GM10266 (cell line): ENCODE measurements around the gene PCDHGB6.
"Not testable (repeated sequence)": the region's sequence is repeated elsewhere in the genome, so short reads cannot be mapped to it uniquely, and the experiment has no call there.

Source experiments
- DNase-seq: peaks from one replicate; pipeline ENCODE4 v3.0.0; 2012; ENCODE audit errors: extremely low spot score
- TF ChIP-seq, protein P1 (sequence below): IDR thresholded peaks from 2 replicates; pipeline ENCODE4 v1.5.1; 2012; ENCODE audit warnings: mild to moderate bottlenecking, low read depth; ENCODE audit not compliant: control insufficient read depth, insufficient read depth; ENCODE audit errors: missing control alignments

Gene PCDHGB6

DNA sequence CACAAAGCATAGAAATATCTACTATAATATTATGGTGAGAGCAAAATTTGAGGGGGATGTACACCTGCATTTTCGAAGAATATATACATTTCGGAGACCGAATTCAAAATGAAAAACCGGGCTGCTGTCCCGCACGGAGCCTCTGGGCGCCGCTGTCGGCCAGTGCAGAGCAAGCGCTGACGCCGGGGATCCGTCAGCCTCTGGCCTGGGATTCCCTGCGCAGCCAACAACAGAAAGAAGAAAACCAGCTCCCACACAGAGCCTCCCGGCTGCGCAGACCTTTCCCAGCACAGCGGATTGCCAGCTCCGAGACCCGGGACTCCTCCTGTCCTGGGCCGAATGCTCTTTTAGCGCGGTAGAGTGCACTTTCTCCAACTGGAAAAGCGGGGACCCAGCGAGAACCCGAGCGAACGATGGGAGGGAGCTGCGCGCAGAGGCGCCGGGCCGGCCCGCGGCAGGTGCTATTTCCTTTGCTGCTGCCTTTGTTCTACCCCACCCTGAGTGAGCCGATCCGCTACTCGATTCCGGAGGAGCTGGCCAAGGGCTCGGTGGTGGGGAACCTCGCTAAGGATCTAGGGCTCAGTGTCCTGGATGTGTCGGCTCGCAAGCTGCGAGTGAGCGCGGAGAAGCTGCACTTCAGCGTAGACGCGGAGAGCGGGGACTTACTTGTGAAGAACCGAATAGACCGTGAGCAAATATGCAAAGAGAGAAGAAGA, at the start of gene PCDHGB6:
Gene PCDHGB6 (plus strand): TSS at position 232 of the 716 bp plus-strand sequence. CDS start 182 bp downstream, at position 414.
- DNase-seq, result not testable (repeated sequence)
- TF ChIP-seq, protein P1, sequence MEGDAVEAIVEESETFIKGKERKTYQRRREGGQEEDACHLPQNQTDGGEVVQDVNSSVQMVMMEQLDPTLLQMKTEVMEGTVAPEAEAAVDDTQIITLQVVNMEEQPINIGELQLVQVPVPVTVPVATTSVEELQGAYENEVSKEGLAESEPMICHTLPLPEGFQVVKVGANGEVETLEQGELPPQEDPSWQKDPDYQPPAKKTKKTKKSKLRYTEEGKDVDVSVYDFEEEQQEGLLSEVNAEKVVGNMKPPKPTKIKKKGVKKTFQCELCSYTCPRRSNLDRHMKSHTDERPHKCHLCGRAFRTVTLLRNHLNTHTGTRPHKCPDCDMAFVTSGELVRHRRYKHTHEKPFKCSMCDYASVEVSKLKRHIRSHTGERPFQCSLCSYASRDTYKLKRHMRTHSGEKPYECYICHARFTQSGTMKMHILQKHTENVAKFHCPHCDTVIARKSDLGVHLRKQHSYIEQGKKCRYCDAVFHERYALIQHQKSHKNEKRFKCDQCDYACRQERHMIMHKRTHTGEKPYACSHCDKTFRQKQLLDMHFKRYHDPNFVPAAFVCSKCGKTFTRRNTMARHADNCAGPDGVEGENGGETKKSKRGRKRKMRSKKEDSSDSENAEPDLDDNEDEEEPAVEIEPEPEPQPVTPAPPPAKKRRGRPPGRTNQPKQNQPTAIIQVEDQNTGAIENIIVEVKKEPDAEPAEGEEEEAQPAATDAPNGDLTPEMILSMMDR, result peak; percentile 27

DNA sequence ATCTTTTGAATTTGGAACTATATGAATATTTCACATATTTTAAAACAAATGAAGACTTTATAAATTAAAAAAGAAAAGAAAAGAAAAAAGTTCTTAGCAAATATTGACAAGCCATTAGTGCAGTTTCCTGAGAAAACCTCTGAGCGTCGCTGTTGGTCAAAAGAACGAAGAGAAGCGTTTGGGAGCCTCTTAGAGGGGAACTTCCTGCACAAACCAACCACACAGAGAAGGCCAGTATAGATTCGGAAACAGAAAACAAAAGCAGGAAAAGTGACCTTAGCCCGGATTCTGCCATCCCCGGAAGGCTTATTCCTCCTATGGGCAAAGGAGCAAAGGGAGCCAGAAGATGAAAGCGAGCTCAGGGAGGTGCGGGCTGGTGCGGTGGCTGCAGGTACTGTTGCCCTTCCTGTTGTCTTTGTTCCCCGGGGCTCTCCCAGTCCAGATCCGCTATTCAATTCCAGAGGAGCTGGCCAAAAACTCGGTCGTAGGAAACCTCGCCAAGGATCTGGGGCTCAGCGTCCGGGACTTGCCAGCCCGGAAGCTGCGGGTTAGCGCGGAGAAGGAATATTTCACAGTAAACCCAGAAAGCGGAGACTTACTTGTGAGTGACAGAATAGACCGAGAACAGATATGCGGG, 47.9 kb upstream of the PCDHGB6 start, which contains the start of gene PCDHGB2:
Gene PCDHGB2 (plus strand): TSS at position 205 of the 637 bp plus-strand sequence. CDS start 142 bp downstream, at position 347.
- DNase-seq, result peak; percentile 69
- TF ChIP-seq, protein P1, result peak; percentile 31

DNA sequence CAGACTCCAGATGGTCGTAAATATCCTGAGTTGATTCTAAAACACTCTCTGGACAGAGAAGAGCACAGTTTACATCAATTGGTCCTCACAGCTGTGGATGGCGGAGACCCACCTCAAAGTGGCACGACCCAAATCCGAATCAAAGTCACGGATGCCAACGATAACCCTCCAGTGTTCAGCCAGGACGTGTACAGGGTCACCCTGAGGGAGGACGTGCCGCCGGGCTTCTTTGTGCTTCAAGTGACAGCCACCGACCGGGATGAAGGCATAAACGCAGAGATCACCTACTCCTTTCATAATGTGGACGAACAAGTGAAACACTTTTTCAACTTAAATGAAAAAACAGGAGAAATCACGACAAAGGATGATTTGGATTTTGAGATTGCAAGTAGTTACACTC, 47.1 kb upstream of the PCDHGB6 start:
- TF ChIP-seq, protein P1, result no peak
- DNase-seq, result no peak

DNA sequence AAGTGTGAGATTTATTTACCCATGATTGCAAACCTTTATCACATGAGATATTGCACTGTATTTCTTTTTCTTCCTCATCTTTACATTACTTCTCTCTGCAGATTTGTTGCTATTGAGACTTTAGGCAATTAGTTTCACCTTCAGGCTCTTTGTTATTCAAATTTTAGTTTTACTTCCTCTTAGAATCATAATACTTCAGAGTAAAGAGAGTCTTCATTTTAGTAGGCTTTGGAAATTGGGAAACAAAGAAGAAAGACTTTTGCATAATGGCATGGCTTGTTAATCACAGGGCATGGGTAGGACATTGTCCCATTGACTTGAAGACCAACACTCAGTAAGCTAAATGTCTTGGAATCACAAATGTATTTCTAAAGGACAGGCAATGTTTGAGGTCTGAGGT, 45.1 kb upstream of the PCDHGB6 start:
- TF ChIP-seq, protein P1, result no peak

DNA sequence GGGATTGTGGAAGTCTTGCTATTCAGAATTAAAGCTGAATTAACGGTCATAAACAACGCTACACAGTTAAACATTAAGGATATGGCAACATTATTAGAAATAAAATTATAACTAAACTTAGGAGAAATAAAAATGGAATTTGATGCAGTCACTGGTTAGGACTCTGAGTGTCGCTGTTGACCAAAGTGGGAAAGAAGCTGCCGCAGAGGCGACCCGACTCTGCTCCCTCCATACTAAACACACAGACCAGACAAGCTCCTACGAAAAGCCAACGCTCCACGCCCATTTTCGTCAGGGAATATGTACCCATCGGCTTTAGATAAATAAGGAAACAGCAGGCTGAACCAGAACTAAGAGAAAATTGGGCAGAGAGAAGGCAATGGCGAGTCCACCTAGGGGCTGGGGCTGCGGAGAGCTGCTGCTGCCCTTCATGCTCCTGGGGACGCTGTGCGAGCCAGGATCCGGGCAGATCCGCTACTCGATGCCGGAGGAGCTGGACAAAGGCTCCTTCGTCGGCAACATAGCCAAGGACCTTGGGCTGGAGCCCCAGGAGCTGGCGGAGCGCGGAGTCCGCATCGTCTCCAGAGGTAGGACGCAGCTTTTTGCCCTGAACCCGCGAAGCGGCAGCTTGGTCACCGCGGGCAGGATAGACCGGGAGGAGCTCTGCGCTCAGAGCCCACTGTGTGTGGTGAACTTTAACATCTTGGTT, 43.7 kb upstream of the PCDHGB6 start, which contains the start of gene PCDHGA5:
Gene PCDHGA5 (plus strand): TSS at position 211 of the 709 bp plus-strand sequence. CDS start 169 bp downstream, at position 380.
- DNase-seq, result no peak
- TF ChIP-seq, protein P1, result no peak

More for the DNA sequence above, 45.1 kb upstream of the PCDHGB6 start:
- DNase-seq, result no peak

DNA sequence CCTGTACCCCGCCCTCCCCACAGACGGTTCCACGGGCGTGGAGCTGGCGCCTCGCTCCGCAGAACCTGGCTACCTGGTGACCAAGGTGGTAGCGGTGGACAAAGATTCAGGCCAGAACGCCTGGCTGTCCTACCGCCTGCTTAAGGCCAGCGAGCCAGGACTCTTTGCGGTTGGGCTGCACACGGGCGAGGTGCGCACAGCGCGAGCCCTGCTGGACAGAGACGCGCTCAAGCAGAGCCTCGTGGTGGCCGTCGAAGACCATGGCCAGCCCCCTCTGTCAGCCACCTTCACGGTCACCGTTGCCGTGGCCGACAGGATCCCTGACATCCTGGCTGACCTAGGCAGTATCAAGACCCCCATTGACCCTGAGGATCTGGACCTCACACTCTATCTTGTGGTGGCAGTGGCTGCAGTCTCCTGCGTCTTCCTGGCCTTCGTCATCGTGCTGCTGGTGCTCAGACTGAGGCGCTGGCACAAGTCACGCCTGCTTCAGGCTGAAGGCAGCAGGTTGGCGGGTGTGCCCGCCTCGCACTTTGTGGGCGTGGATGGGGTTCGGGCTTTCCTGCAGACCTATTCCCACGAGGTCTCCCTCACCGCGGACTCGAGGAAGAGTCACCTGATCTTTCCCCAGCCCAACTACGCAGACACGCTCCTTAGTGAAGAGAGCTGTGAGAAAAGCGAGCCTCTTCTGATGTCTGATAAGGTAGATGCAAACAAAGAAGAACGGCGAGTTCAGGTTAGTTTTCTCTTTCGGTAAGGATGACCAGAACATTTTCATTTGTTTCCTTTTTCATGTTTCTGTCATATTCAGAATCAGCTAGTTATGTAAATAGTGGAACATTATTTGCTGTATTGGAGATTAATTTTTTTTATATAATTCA, 41.6 kb upstream of the PCDHGB6 start:
- no peak for DNase-seq
- TF ChIP-seq, protein P1, result no peak
